Keratinocyte (primary cell): ENCODE measurements around the gene C3orf70.
A peak's percentile ranks its signal among the peaks of the same experiment; 100 is the strongest.

ENCODE experiments used
- CTCF ChIP-seq, 3 experiments: IDR thresholded peaks in 1 of 3; conservative IDR thresholded peaks in 1 of 3; optimal IDR thresholded peaks in 1 of 3; 2 replicates in 2 of 3; 3 replicates in 1 of 3; pipeline versions ENCODE3 to v1.5.1; 2011; ENCODE audit warnings: low read length in 3 of 3, mild to moderate bottlenecking in 3 of 3, moderate library complexity in 2 of 3, control low read depth in 1 of 3, inconsistent platforms in 1 of 3; ENCODE audit not compliant: insufficient read depth in 2 of 3; ENCODE audit errors: extremely low read depth in 1 of 3
- EZH2 ChIP-seq: IDR thresholded peaks from one replicate; pipeline ENCODE4 v1.6.1; 2012; ENCODE audit warnings: inconsistent platforms, mild to moderate bottlenecking, low read length, moderate library complexity

GRCh38 chr3:185176750-185177359 lies 24.0 kb upstream of the C3orf70 start:
- TF ChIP-seq CTCF (optimal IDR thresholded peaks at IDR 0.05 in 1 of 3, IDR thresholded peaks at IDR 0.05 in 1 of 3, conservative IDR thresholded peaks at IDR 0.05 in 1 of 3; ENCODE audit: extremely low read depth in 1 of 3, insufficient read depth in 2 of 3, low read length in 3 of 3): peak; percentile 50 to 60 (median 53)
- no peak for TF ChIP-seq EZH2
